CD1c-positive myeloid dendritic cell (primary cell): ENCODE results near the gene CREB5.

Experiments used
- DNase-seq: peaks from one replicate; pipeline ENCODE4 v3.0.0-alpha.2; 2016; ENCODE audit errors: extremely low spot score

Gene CREB5

GRCh38 chr7:28478656-28479055 is 66.3 kb downstream of the CREB5 start:
- DNase-seq = no peak

DNA sequence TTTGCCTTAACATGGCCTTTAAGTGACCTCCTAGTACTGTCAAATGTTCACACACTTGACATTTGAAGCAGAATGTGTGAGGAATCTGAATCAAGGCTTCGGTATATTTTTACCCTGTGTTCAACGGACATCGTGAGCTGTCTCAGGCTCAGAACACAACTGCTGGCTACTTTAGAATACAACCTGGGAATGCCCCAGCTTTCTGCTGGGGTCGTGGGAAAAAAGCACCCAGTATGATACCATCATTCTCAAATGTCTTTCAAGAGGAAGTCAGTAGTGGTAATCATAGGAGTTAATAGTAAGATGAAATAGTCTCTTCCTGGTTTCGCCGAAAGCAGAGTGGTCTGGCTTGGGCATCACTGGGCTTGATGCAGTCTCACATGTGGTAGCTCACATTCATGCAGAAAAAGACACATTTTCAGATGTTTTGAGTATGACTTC is 67.2 kb downstream of the CREB5 start:
- no peak for DNase-seq

DNA sequence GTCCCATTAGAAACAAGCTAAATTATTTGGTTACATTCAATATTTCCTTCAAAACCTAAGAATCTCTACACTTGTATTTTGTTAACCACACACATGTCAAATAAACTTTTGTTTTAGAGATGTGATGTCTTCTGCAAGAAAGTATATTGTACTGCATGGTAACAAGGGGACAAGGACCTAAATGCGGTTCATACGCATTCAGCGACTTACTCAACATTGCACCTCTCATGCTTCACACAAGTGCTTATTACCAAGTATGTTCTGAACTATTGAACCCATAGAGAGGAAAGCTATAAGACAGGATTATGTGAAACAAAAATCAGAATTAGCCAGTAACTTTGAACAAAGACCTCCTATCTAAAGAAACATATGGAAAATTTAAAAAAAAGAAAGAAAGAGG is 68.3 kb downstream of the CREB5 start:
- DNase-seq = no peak

DNA sequence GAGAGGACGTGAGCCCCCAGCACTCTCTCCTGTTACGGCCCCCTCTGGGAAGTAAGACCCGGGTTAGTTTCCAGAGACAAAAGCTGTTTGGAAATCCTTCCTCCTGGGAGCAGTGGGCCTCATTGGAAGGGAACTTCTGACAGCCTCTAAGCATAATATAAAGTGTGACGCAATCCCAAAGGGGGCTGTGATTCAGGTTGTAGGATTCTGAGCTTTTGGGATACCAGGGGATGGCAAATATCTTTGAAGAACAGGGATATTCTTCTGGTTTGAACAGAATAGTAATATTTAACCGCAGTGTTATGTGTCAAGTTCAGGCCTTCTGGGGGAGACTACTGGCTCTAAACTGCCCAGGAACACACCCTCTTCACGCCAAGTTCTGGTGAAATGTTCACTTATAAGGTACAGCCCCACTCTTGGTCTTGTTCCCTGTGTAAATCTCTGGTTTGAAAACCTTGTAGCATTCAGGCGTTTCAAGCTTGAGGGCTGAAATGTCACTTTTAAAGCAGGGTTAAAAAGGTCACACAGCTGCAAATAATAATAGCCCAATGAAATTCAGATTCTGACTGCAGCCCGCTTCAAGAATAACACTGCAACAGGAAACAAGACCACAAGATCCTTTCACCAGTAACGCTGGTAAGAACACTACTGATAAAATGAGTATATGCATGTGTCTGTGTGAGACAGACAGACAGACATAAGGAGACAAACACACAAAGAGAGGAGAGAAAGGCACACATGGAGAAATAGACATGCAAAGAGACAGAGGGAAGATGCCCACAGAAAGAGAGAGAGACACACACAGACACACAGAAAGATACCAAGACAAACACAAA is 69.0 kb downstream of the CREB5 start:
- DNase-seq = no peak

DNA sequence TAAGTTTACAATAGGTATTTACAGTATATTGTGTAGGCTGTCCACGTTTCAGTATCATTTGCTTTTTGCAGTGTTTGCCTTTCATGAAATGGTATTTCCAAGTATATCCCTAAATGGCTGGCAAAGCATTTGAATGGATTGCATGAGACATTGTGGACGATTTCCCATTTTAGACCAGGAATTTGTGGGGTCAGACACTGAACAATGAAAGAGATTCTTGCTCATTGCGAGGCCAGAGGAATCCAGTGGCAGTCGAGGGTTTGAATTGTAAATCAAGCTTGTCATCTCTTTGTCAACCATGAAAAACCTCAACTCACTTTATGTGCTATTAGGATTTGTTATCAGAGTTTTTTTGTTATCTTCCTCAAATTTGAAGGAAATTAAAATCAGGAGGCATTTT is 70.8 kb downstream of the CREB5 start:
- DNase-seq = no peak

- no peak for DNase-seq
Observed at GRCh38 chr7:28483908-28484605, 71.7 kb downstream of the CREB5 start.

DNA sequence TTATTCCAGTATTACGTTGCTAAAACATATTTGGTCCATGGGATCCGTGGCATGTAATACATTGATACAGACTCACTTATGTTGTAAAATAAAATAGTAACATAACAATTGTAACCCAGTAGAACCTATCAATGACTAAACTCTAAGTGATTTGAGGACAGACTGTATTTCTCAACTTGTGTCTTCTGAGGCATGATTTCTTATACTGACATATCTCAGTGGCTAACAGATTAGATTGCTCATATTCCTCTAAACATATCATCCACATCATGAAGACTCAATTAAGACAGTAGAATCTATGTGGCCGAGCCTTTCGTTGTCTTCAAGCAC is 72.3 kb downstream of the CREB5 start:
- DNase-seq = no peak

- no peak for DNase-seq
Observed at GRCh38 chr7:28487487-28487886, 75.2 kb downstream of the CREB5 start.

GRCh38 chr7:28488061-28488791 is 75.9 kb downstream of the CREB5 start:
- DNase-seq = no peak

DNA sequence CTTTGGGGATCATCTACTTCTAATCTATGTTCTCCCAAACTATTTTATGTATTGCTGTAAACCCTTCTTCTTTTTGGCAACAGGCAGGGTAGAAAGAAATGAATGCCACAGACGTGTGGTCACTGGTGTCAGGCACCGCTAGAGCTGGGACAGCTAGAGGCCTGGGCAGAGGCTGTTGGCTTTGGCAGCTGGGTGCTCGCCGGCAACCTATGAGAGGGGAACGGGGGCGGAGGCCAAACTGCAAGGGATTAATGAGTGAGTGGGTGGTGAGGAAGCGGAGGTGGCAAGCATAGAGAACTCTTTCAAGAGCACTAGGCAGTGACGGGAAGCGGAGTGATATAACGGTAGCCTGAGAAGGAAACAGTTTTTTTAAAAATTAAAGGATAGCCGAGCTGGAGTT is 78.5 kb downstream of the CREB5 start:
- DNase-seq = peak; percentile 69

DNA sequence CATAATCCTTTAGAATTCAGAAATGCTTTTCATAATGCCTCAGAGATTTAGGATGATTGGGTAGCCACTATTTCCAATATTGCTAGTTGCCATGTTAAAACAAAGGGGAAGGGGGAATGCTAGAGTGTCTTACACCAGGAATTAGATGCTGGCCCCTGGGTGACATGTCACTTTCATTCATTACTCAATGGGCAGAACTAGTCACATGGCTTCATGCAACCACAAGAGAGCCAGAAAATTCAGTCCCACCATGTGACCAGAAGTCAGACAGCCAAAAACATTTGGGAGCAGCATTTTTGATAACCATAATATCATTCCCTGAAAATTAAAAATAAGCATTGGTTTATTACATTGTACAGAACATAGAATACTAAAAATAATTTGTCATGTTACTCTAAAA is 81.2 kb downstream of the CREB5 start:
- DNase-seq = no peak

DNA sequence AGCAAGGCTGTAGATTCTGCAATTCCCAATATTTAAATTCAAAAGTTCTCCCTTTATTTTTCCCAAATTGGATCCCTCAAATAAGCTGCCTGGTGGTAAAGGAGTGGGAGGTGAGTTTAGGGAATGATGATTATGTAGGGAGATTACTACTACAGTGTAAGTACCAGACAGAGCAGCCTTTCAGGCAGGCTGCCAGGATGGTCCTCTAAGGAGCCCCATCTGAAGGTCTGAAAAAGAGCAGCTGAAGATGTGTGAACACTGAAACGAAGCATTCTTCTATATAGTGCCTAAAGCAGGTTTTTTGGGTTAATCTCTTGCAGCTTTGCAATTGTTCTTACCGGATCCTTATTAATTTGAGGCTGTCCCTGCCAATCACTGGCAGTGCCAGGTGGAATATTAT is 84.7 kb downstream of the CREB5 start:
- DNase-seq = no peak

DNA sequence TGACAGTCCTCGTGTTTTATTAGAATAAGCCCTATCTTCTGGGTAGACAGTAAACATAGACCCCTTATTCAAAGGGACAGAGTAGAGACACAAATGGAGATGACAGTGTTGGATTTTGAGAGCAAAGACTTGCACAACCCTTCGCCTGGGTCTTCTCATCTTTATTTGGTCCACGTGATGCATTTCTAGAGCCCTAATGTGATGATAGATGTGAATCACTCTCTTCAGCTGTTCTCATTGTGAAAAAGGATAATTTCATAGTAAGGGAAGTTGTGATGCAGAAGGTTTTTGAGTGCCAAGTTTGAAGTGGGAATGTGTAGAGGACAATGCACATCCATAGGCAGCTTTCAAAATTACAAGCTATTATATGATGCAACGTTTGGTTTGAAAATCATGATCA is 86.3 kb downstream of the CREB5 start:
- DNase-seq = no peak

DNA sequence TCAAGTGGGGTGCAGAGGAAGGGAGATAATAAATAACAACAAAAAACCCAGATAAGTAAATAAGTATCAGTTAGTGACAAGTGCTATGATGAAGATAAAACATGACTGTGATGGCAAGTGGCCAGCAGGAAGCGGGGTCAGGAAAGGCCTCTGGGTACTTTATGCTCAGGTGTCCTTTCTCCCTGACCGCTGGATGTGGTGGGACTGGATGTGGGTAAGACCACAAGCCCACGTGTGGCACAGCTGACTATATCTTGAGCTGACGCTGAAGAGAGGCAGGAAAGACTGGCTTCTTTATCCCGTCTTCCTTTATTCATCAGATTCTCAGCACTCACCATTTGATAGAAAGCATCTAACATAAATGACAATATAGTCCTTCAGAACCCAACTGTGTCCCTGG is 87.8 kb downstream of the CREB5 start:
- no peak for DNase-seq

GRCh38 chr7:28502408-28502807 is 90.1 kb downstream of the CREB5 start:
- DNase-seq = no peak

DNA sequence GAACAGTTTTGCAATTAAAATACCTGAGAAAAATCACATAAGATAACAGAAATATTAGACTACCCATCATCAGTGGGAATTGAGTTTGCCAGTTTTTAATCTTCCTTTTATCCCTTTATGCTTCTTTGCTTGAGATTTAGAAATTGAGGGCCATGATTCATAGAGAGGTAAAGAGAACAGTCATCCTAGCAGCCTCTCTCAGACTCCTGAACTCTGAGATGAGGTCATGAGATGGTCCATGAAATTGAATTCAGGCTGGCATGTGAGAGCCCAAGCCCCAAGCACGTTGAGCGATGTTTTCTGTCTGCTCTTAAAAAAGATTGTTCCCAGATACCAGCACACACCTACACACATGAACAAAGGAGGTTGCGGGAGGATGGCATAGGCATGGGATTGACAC is 91.1 kb downstream of the CREB5 start:
- DNase-seq = no peak

- no peak for DNase-seq
Observed at GRCh38 chr7:28505014-28505413, 92.7 kb downstream of the CREB5 start.

DNA sequence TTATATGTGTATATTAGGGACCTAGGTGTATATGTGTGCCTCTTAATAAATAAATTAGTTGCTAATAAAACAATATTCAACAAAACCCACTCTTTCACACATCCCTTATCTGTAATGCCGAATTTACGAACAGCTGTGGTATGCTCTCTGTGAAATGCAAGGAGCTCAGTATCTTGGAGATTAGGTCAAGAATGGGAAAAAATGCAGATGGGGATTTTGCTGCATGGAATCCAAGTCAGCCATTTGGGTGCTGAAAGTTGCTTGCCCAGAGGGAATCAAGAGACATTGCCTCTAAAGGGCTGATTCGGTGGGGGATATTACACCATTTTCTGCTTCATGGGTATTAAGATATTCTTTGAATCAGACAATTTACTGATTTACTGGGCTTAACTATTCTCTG is 93.5 kb downstream of the CREB5 start:
- DNase-seq = no peak

GRCh38 chr7:28507525-28508282 is 95.4 kb downstream of the CREB5 start:
- DNase-seq = peak; percentile 28

DNA sequence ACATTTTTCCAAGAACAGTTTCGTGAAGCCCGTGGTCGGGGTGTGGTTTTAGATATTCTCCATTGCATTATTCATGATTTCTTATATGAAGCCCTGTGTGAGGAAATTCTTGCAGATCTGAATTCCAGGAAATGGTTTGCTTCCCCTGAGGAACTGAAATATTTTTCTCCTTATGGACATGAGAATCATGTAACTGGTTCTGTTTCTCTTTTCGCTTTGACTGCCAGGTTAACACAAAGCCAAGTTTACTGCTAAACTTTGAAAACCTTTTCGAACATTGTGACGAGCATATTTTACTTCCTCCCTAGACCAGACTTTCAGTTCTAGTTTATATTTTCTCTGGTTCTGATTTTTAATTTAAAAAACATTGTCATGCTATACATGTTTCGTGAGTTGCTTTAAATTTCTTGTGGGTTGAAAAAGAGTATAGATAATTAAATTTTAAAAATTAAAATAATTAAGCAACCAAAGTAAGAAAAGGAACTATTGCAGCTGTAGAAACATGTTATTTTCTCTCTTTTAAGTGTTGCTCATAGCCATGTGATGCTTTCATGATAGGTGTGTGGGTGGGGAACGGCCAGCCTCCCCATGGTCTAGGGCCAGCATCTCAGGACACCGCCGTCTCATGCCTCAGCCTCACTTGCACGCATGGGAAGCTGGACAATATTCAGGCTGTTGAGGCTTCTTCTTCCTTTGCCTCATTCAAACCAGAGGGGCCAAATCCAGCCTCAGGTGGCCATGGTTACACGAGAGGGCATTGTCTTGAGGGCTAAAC is 97.1 kb downstream of the CREB5 start:
- peak; percentile 96 for DNase-seq

- DNase-seq = no peak
Observed at GRCh38 chr7:28510026-28510369, 97.7 kb downstream of the CREB5 start.
